ENCODE data around the gene NOSIP. TPM values are rescaled to one million over a fixed set of nuclear protein-coding genes. Genes with fewer than 3 reads are reported as not detected.
A peak's percentile ranks its signal among the peaks of the same experiment; 100 is the strongest.

The NOSIP gene
- total RNA-seq, 4 donors from 2014 or later: 56.5 to 105 (median 74.4) TPM

GRCh38 chr19:49585023-49585422, 4.7 kb upstream of the NOSIP start:
- Histone ChIP-seq H3K36me3 (no peaks in the 10 kb centered on the region), H3K9me3 (no peaks in the 10 kb centered on the region), H3K4me1 (peaks cover 4 to 11% (median 5%) of the 10 kb centered on the region in 4 donors), H3K27me3 (no peaks in the 10 kb centered on the region), H3K4me3 (no peak overlapping the region), H3K27ac (no peak overlapping the region)
- no peak for DNase-seq
- WGBS, 2 donors (ENCODE audit: low coverage in 1 of 2): 83% methylated on average over 6 of the region's 8 CpGs; no CpG with 5 or more reads in 1 of the 2 donors
- intact Hi-C loops (cut with DNase I; ENCODE audit: low total_unique reads): no loop called here
- TF ChIP-seq CTCF (IDR thresholded peaks at IDR 0.05): no peak
- no peak for TF ChIP-seq POLR2A (IDR thresholded peaks at IDR 0.05)
- no peak for TF ChIP-seq POLR2AphosphoS5 (IDR thresholded peaks at IDR 0.05)
- TF ChIP-seq EP300 (IDR thresholded peaks at IDR 0.05; ENCODE audit: low read depth): no peak
- in situ Hi-C loops (cut with MboI; ENCODE audit: low pct_ligation_motif_present in 1 of 4, low pct_unique_long_range_greater_than_20kb in 1 of 4, low sequenced_read_pairs in 3 of 4): loop anchor here in 1 of 4 donors (10.0 kb wide), 1 partner anchor 80 kb away; the partner anchor contains the start of genes BCL2L12 and IRF3

- 60 to 91% methylated on average over 1 to 2 of the region's 2 CpGs for WGBS, 2 donors (ENCODE audit: low coverage in 1 of 2)
- H3K9me3 ChIP-seq: no peaks in the 10 kb centered on the region
- H3K4me1 ChIP-seq: peaks cover 9 to 21% (median 15%) of the 10 kb centered on the region in 4 donors
- intact Hi-C loops (cut with DNase I; ENCODE audit: low total_unique reads): no loop called here
- H3K27me3 ChIP-seq: no peaks in the 10 kb centered on the region
- no peak for TF ChIP-seq POLR2AphosphoS5 (IDR thresholded peaks at IDR 0.05)
- no peak for TF ChIP-seq CTCF (IDR thresholded peaks at IDR 0.05)
- TF ChIP-seq POLR2A (IDR thresholded peaks at IDR 0.05): no peak
- TF ChIP-seq EP300 (IDR thresholded peaks at IDR 0.05; ENCODE audit: low read depth): no peak
- H3K27ac ChIP-seq: no peak overlapping the region
- H3K36me3 ChIP-seq: no peaks in the 10 kb centered on the region
- no peak for DNase-seq
- in situ Hi-C loops (cut with MboI; ENCODE audit: low pct_ligation_motif_present in 1 of 4, low pct_unique_long_range_greater_than_20kb in 1 of 4, low sequenced_read_pairs in 3 of 4): loop anchor here in 1 of 4 donors (10.0 kb wide), 1 partner anchor 82 kb away; the partner anchor contains the start of genes BCL2L12 and IRF3
- H3K4me3 ChIP-seq: no peak overlapping the region
Measured at GRCh38 chr19:49583239-49583638, 2.9 kb upstream of the NOSIP start.

GRCh38 chr19:49581007-49581508, 702 bp upstream of the NOSIP start, which contains the start of gene PRRG2:
PRRG2 (plus strand) TSS chr19:49581316; CDS start chr19:49583220, 1,904 bp downstream.
- Histone ChIP-seq H3K4me1 (peaks cover 9 to 26% (median 15%) of the 10 kb centered on the region in 4 donors), H3K4me3 (peak within 1 kb of the TSS; percentile 52 to 86 (median 66)), H3K9me3 (no peaks in the 10 kb centered on the region), H3K36me3 (peaks cover 0 to 4% (median 2%) of the 10 kb centered on the region in 4 donors), H3K27me3 (no peaks in the 10 kb centered on the region), H3K27ac (peak within 1 kb of the TSS; percentile 74 to 86 (median 84))
- peak; percentile 70 for DNase-seq
- in situ Hi-C loops (cut with MboI; ENCODE audit: low pct_ligation_motif_present in 1 of 4, low pct_unique_long_range_greater_than_20kb in 1 of 4, low sequenced_read_pairs in 3 of 4) (loop anchor here in 1 of 4 donors (10.0 kb wide), 1 partner anchor 84 kb away; the partner anchor contains the start of genes BCL2L12 and IRF3), intact Hi-C loops (cut with DNase I; ENCODE audit: low total_unique reads) (no loop called here)
- 30% methylated on average over 15 of the region's 15 CpGs; no CpG with 5 or more reads in 1 of the 2 donors for whole genome bisulfite sequencing, 2 donors (ENCODE audit: low coverage in 1 of 2)
- TF ChIP-seq POLR2AphosphoS5 (IDR thresholded peaks at IDR 0.05) (peak in 1 of 3 donors; percentile 59), POLR2A (IDR thresholded peaks at IDR 0.05) (peak; percentile 26), CTCF (IDR thresholded peaks at IDR 0.05) (no peak)

- Histone ChIP-seq H3K27me3 (no peaks in the 10 kb centered on the region), H3K4me3 (peak overlapping the region; percentile 52 to 86 (median 66)), H3K36me3 (peaks cover 0 to 10% (median 4%) of the 10 kb centered on the region in 4 donors), H3K27ac (peak overlapping the region; percentile 74 to 86 (median 84)), H3K9me3 (no peaks in the 10 kb centered on the region), H3K4me1 (peaks cover 9 to 26% (median 15%) of the 10 kb centered on the region in 4 donors)
- no peak for DNase-seq
- WGBS, 2 donors (ENCODE audit: low coverage in 1 of 2): 2% methylated on average over 8 of the region's 8 CpGs; no CpG with 5 or more reads in 1 of the 2 donors
- in situ Hi-C loops (cut with MboI; ENCODE audit: low pct_ligation_motif_present in 1 of 4, low pct_unique_long_range_greater_than_20kb in 1 of 4, low sequenced_read_pairs in 3 of 4): loop anchor here in 2 of 4 donors (10.0 kb wide), 2 partner anchors 85 to 95 kb away; partner anchors contain the start of genes BCL2L12 (in 1 of the 2), IRF3 (in 1 of the 2) and PRMT1 (in 1 of the 2)
- intact Hi-C loops (cut with DNase I; ENCODE audit: low total_unique reads): no loop called here
- no peak for TF ChIP-seq CTCF (IDR thresholded peaks at IDR 0.05)
- TF ChIP-seq POLR2A (IDR thresholded peaks at IDR 0.05): no peak
Measured at GRCh38 chr19:49579947-49580263, 451 bp downstream of the NOSIP start.
